GM19193 (cell line): ENCODE measurements around the gene TBC1D22A.

Experiments
- POLR2A ChIP-seq: IDR thresholded peaks from 4 replicates; pipeline ENCODE4 v1.6.1; 2011; ENCODE audit not compliant: insufficient read depth, insufficient read length; ENCODE audit errors: extremely low read depth

The TBC1D22A gene

GRCh38 chr22:46757104-46757503 lies 5.3 kb upstream of the TBC1D22A start:
- no peak for TF ChIP-seq POLR2A

GRCh38 chr22:46758121-46758520 lies 4.3 kb upstream of the TBC1D22A start:
- no peak for TF ChIP-seq POLR2A

- TF ChIP-seq POLR2A, result no peak
Measured at GRCh38 chr22:46758867-46759290, 3.6 kb upstream of the TBC1D22A start.

- no peak for TF ChIP-seq POLR2A
Measured at GRCh38 chr22:46761017-46761416, 1.4 kb upstream of the TBC1D22A start.

- no peak for TF ChIP-seq POLR2A
Measured at GRCh38 chr22:46761539-46762237, 762 bp upstream of the TBC1D22A start.

- no peak for TF ChIP-seq POLR2A
Measured at GRCh38 chr22:46763051-46763705, 728 bp downstream of the TBC1D22A start.

GRCh38 chr22:46764140-46764680 lies 1.8 kb downstream of the TBC1D22A start:
- TF ChIP-seq POLR2A, result no peak

GRCh38 chr22:46764779-46765485 lies 2.5 kb downstream of the TBC1D22A start:
- no peak for TF ChIP-seq POLR2A

- TF ChIP-seq POLR2A, result no peak
Measured at GRCh38 chr22:46766611-46767010, 4.2 kb downstream of the TBC1D22A start.

- no peak for TF ChIP-seq POLR2A
Measured at GRCh38 chr22:46767249-46767985, 5.0 kb downstream of the TBC1D22A start.

GRCh38 chr22:46769191-46769675 lies 6.8 kb downstream of the TBC1D22A start:
- TF ChIP-seq POLR2A, result no peak

- no peak for TF ChIP-seq POLR2A
Measured at GRCh38 chr22:46769706-46770105, 7.3 kb downstream of the TBC1D22A start.

- TF ChIP-seq POLR2A, result peak; percentile 16
Measured at GRCh38 chr22:46770151-46770641, 7.7 kb downstream of the TBC1D22A start.

- TF ChIP-seq POLR2A, result no peak
Measured at GRCh38 chr22:46770726-46771125, 8.3 kb downstream of the TBC1D22A start.
